GM12865 (cell line): ENCODE results near the gene CDA.

Experiments used
- DNase-seq: peaks from one replicate; pipeline ENCODE4 v3.0.0; 2010; ENCODE audit warnings: low read depth
- H3K4me3 ChIP-seq: 2 replicates; pipeline ENCODE4 v1.5.1; 2011; ENCODE audit warnings: mild to moderate bottlenecking, low read depth, low read length, control low read depth
- TF ChIP-seq, protein P1 (sequence below): IDR thresholded peaks from 2 replicates; pipeline ENCODE4 v1.5.1; 2011; ENCODE audit warnings: low read length, control low read depth, low read depth, inconsistent platforms; ENCODE audit not compliant: insufficient read depth; ENCODE audit errors: missing control alignments

Gene CDA

DNA sequence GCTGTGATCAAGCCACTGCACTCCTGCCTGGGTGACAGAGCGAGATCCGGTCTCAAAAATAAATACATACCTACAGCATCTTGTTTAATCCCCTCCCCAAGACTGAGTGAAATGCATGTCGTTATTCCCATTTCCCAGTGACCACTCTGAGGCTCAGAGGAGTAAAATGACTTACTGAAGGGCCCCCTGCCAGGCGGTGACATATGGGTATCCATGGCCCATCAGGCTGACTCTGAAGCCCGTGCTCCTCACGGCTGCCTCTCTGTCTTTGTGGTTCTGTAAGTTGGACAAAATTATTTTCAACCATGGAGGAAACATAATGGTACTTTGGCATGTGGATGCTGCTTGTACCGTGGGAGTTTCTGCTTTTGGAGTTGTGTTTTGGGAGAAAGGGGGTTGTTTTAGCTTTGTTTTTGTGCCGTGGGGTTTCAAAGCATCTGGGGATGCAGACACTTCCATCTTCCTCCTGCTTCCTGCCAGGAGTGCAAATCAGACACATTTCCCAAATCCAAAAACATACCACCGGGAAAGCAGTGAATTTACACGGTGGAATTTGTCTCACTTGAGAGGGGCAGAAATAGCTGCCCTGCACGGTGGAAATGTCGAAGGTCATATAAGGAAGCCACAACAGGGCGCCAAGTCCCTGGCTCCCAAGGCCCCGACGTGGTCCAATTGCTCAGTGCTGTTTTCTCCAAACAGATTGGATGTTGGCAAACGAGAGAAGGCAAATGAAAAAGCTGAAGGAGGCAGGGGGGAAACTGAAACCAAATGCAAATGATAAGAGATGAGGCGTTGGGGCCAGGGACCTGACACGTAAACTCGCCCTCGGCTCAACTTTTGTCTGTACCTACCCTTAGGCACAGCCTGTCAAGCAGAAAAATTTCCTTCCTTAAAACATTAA is 27.3 kb downstream of the CDA start:
- no peak overlapping the region for H3K4me3 ChIP-seq
- TF ChIP-seq, protein P1, sequence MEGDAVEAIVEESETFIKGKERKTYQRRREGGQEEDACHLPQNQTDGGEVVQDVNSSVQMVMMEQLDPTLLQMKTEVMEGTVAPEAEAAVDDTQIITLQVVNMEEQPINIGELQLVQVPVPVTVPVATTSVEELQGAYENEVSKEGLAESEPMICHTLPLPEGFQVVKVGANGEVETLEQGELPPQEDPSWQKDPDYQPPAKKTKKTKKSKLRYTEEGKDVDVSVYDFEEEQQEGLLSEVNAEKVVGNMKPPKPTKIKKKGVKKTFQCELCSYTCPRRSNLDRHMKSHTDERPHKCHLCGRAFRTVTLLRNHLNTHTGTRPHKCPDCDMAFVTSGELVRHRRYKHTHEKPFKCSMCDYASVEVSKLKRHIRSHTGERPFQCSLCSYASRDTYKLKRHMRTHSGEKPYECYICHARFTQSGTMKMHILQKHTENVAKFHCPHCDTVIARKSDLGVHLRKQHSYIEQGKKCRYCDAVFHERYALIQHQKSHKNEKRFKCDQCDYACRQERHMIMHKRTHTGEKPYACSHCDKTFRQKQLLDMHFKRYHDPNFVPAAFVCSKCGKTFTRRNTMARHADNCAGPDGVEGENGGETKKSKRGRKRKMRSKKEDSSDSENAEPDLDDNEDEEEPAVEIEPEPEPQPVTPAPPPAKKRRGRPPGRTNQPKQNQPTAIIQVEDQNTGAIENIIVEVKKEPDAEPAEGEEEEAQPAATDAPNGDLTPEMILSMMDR, result no peak
- DNase-seq, result peak; percentile 78

DNA sequence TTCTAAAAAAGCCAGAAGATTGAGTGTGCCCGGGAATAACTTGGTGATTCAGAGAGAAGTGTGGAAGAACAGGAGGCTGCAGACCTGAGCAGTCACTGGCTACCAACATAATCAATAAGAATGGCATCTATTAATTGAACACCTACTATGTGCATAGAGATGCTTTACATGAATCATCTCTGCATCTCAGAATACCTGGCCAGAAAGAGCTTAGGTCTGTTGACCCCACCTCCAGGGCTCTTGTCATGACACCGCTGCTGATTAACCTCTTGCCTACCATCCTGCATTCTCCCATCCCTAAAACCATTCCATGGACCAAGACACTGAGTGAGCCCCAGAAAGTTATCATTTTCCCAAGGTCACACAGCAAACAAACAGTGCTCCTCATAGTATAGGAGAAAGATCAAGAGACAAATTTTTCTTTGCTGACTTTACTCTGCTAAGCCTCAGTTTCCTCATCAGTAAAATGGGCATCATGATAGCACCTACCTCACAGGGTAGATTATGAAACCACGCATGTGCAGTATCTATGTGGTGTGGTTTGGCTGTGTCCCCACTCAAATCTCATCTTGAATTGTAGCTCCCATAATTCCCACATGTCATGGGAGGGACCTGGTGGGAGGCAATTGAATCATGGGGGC is 28.1 kb downstream of the CDA start:
- TF ChIP-seq, protein P1, result no peak
- DNase-seq, result no peak
- H3K4me3 ChIP-seq, result no peak overlapping the region

DNA sequence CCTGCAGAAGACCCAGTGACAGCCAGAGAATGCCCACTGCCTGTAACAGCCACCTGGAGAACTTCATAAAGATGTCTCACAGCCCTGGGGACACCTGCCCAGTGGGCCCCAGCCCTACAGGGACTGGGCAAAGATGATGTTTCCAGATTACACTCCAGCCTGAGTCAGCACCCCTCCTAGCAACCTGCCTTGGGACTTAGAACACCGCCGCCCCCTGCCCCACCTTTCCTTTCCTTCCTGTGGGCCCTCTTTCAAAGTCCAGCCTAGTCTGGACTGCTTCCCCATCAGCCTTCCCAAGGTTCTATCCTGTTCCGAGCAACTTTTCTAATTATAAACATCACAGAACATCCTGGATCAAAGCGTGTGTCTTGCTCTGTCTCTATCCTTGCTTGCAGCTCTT is 29.7 kb downstream of the CDA start:
- TF ChIP-seq, protein P1, result no peak
- no peak overlapping the region for H3K4me3 ChIP-seq
- DNase-seq, result no peak

GRCh38 chr1:20619999-20620398 is 31.1 kb downstream of the CDA start:
- TF ChIP-seq, protein P1, result no peak
- DNase-seq, result no peak
- no peak overlapping the region for H3K4me3 ChIP-seq

GRCh38 chr1:20621012-20621411 is 32.1 kb downstream of the CDA start:
- no peak for DNase-seq
- TF ChIP-seq, protein P1, result no peak
- no peak overlapping the region for H3K4me3 ChIP-seq

- DNase-seq, result no peak
- H3K4me3 ChIP-seq, result no peak overlapping the region
- TF ChIP-seq, protein P1, result no peak
Observed at GRCh38 chr1:20624709-20625108, 35.8 kb downstream of the CDA start.
